GM19328 (cell line): ENCODE results near the gene CCDC71L.

ENCODE experiments used
- ATAC-seq: cut with Tn5 transposase; IDR thresholded peaks from one replicate; pipeline ENCODE4 v1.9.1; 2021; ENCODE audit warnings: mild to moderate bottlenecking, moderate library complexity; ENCODE audit not compliant: unreplicated experiment

CCDC71L gene

GRCh38 chr7:106659166-106659962 lies 1.6 kb downstream of the CCDC71L start:
- no peak for ATAC-seq

GRCh38 chr7:106658316-106659165 lies 2.4 kb downstream of the CCDC71L start:
- no peak for ATAC-seq

GRCh38 chr7:106657085-106657991 lies 3.6 kb downstream of the CCDC71L start:
- no peak for ATAC-seq

GRCh38 chr7:106655703-106656498 lies 5.1 kb downstream of the CCDC71L start:
- ATAC-seq, result no peak

GRCh38 chr7:106653488-106653887 lies 7.5 kb downstream of the CCDC71L start:
- ATAC-seq, result no peak

GRCh38 chr7:106652909-106653308 lies 8.0 kb downstream of the CCDC71L start:
- ATAC-seq, result no peak

GRCh38 chr7:106652092-106652491 lies 8.9 kb downstream of the CCDC71L start:
- ATAC-seq, result no peak

- ATAC-seq, result no peak
Observed at GRCh38 chr7:106646256-106646655, 14.7 kb downstream of the CCDC71L start.

GRCh38 chr7:106644999-106645398 lies 16.0 kb downstream of the CCDC71L start:
- no peak for ATAC-seq

GRCh38 chr7:106643216-106644000 lies 17.6 kb downstream of the CCDC71L start:
- ATAC-seq, result no peak

- ATAC-seq, result no peak
Observed at GRCh38 chr7:106641416-106641815, 19.5 kb downstream of the CCDC71L start.

GRCh38 chr7:106640368-106641141 lies 20.4 kb downstream of the CCDC71L start:
- no peak for ATAC-seq

- no peak for ATAC-seq
Observed at GRCh38 chr7:106639476-106640334, 21.3 kb downstream of the CCDC71L start.

- ATAC-seq, result no peak
Observed at GRCh38 chr7:106635411-106635810, 25.5 kb downstream of the CCDC71L start.

- no peak for ATAC-seq
Observed at GRCh38 chr7:106634958-106635357, 26.0 kb downstream of the CCDC71L start.

GRCh38 chr7:106630648-106631047 lies 30.3 kb downstream of the CCDC71L start:
- no peak for ATAC-seq

- ATAC-seq, result no peak
Observed at GRCh38 chr7:106629516-106629915, 31.4 kb downstream of the CCDC71L start.
